Tibial artery (tissue), 4 donors: ENCODE data around the gene DR1.

Experiments
- DNase-seq, 2 donors: peaks; one replicate each; pipeline ENCODE4 v3.0.0-alpha.2; 2019
- H3K27ac ChIP-seq, 2 donors: fragments of 200-600 bp; sonication (generic) in 1 of 2; 1 replicate in 1 of 2; 2 replicates in 1 of 2; pipeline ENCODE4 v1.5.1; 2018 to 2019; ENCODE audit warnings: mild to moderate bottlenecking in 1 of 2
- H3K27me3 ChIP-seq, 2 donors: fragments of 200-600 bp; sonication (generic) in 1 of 2; one replicate each; pipeline versions ENCODE4 v1.5.1 to v1.6.0; 2016 to 2019
- H3K36me3 ChIP-seq, 3 donors: fragments of 200-600 bp; sonication (generic) in 2 of 3; one replicate each; pipeline ENCODE4 v1.5.1; 2016 to 2019; ENCODE audit warnings: mild to moderate bottlenecking in 2 of 3
- H3K4me1 ChIP-seq, 4 donors: fragments of 200-600 bp; sonication (generic) in 2 of 4; 1 replicate in 3 of 4; 2 replicates in 1 of 4; pipeline ENCODE4 v1.5.1; 2016 to 2019
- H3K4me3 ChIP-seq, 2 donors: fragments of 200-600 bp; sonication (generic) in 1 of 2; 1 replicate in 1 of 2; 2 replicates in 1 of 2; pipeline ENCODE4 v1.5.1; 2018 to 2019; ENCODE audit warnings: mild to moderate bottlenecking in 2 of 2
- H3K9me3 ChIP-seq, 3 donors: fragments of 200-600 bp; sonication (generic) in 1 of 3; one replicate each; pipeline ENCODE4 v1.5.1; 2016 to 2019
- intact Hi-C: fragments of 100-400 bp; cut with DNase I; formaldehyde crosslinking; loops from one replicate; pipeline ENCODE4 v1.15.0; 2023; ENCODE audit warnings: low total_unique reads
- TF ChIP-seq, protein P1 (sequence below), 2 experiments: fragments of 200-600 bp in 1 of 2; fragments of 450-650 bp in 1 of 2; IDR thresholded peaks; one replicate each; pipeline ENCODE4 v1.5.1; 2017 to 2019; ENCODE audit warnings: antibody characterized with exemption in 2 of 2, mild to moderate bottlenecking in 1 of 2, moderate library complexity in 1 of 2

Gene DR1

DNA sequence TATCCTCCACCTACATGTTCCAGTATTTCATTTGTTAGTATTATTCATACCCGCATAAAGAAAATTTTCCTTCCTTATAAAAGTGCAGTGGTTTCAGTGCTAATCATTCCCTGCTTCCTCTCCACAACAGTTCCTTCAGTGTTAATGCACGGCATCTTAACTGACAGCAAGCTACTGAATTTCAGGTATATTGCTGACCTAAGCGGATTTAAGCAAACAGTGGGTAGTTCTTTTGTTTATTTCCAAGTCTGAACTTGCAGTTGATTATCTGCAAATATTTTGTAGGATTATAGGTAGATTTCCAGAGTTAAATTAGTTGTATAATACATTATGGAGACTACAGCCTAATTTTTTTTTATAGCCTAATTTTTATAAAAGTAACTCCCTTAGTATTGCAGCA, 15.1 kb upstream of the DR1 start:
- Histone ChIP-seq H3K36me3 (no peaks in the 10 kb centered on the region), H3K9me3 (no peaks in the 10 kb centered on the region), H3K4me3 (no peak overlapping the region), H3K27ac (no peak overlapping the region), H3K4me1 (no peaks in the 10 kb centered on the region), H3K27me3 (no peaks in the 10 kb centered on the region)
- TF ChIP-seq, protein P1, sequence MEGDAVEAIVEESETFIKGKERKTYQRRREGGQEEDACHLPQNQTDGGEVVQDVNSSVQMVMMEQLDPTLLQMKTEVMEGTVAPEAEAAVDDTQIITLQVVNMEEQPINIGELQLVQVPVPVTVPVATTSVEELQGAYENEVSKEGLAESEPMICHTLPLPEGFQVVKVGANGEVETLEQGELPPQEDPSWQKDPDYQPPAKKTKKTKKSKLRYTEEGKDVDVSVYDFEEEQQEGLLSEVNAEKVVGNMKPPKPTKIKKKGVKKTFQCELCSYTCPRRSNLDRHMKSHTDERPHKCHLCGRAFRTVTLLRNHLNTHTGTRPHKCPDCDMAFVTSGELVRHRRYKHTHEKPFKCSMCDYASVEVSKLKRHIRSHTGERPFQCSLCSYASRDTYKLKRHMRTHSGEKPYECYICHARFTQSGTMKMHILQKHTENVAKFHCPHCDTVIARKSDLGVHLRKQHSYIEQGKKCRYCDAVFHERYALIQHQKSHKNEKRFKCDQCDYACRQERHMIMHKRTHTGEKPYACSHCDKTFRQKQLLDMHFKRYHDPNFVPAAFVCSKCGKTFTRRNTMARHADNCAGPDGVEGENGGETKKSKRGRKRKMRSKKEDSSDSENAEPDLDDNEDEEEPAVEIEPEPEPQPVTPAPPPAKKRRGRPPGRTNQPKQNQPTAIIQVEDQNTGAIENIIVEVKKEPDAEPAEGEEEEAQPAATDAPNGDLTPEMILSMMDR (IDR thresholded peaks at IDR 0.05): no peak
- DNase-seq: no peak
- intact Hi-C loops: no loop called here

DNA sequence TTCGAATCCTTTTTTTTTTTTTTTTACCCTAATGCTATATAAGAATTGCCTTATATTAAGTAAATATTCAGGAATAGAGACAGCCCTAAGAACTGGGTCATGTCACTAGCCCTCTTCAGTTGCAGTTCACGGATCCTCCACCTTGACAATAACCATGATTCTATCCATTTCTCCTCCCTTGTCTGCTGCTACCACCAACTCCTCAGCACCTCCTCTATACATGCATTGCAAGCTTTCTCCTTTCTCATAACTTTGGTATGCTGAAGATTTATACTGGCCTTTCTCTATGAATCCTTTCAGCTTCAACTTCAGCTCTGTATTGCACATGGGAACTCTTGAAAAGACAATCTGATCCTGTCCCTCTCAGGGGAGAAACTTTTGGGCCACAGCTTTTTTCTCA, 14.3 kb upstream of the DR1 start:
- no peak overlapping the region for H3K4me3 ChIP-seq
- no peaks in the 10 kb centered on the region for H3K9me3 ChIP-seq
- no peak overlapping the region for H3K27ac ChIP-seq
- H3K4me1 ChIP-seq: no peaks in the 10 kb centered on the region
- DNase-seq: no peak
- intact Hi-C loops: no loop called here
- TF ChIP-seq, protein P1 (IDR thresholded peaks at IDR 0.05): no peak
- no peaks in the 10 kb centered on the region for H3K36me3 ChIP-seq
- H3K27me3 ChIP-seq: no peaks in the 10 kb centered on the region

DNA sequence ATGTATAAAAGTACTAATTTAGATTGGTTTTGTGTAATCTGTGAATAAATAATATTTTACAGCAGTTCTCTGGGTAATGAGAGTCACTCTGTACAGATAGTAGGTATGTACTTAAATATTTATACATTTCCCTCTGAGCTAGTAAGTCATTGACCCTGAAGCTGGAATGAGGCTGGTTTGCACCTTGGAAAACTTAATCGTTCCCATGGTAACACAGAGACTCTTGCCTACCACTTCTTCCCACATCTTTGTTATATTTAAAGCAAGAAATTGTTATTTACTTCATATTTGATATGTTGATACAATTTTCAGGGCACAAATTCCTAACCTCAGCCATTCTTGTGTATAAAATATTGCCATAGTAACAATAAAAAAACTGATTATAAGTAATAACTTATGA, 13.3 kb upstream of the DR1 start:
- no peaks in the 10 kb centered on the region for H3K9me3 ChIP-seq
- H3K27ac ChIP-seq: no peak overlapping the region
- no peaks in the 10 kb centered on the region for H3K36me3 ChIP-seq
- intact Hi-C loops: no loop called here
- H3K27me3 ChIP-seq: no peaks in the 10 kb centered on the region
- H3K4me1 ChIP-seq: no peaks in the 10 kb centered on the region
- H3K4me3 ChIP-seq: no peak overlapping the region
- TF ChIP-seq, protein P1 (IDR thresholded peaks at IDR 0.05): no peak
- no peak for DNase-seq

DNA sequence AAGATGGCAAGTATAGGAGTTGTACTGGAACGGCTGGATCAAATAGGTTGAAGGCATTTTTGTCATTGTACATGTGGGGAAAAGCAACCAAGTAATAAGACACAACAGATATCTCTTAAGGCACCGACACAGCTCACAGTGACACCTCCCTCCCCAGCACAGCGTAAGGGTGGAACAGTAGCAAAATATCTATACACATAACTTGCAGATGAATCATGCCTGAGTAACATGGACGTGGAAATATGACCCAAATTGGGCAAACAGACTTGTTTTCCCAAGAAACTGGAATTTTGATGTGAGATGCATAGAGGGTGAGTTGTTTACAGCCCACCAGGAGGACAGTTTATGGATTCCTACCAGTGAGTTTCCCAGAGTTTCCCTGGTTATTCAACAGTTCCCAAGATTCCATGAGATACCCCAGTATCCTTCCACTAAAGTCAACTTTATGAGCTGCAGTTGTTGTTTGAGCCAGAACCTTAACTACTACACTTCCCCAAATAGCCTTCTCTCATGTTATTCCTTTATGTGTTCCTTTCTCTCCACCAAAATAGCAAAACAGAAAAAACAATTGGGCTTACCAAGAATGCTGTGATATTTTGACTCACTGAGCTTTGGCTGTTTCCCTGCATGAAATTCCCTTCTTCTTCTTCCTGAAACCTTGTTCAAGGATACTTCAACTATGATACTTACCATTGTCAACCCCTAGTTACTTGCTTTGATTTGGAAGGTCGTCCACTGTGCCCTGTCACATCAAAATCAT, 7.1 kb upstream of the DR1 start:
- H3K27me3 ChIP-seq: no peaks in the 10 kb centered on the region
- intact Hi-C loops: no loop called here
- H3K36me3 ChIP-seq: peaks cover 0 to 13% (median 0%) of the 10 kb centered on the region in 3 donors
- H3K4me1 ChIP-seq: peaks cover 0 to 11% (median 0%) of the 10 kb centered on the region in 4 donors
- TF ChIP-seq, protein P1 (IDR thresholded peaks at IDR 0.05): no peak
- peak overlapping the region in 1 of 2 donors; percentile 3 for H3K27ac ChIP-seq
- no peak for DNase-seq
- H3K9me3 ChIP-seq: no peaks in the 10 kb centered on the region
- H3K4me3 ChIP-seq: no peak overlapping the region

DNA sequence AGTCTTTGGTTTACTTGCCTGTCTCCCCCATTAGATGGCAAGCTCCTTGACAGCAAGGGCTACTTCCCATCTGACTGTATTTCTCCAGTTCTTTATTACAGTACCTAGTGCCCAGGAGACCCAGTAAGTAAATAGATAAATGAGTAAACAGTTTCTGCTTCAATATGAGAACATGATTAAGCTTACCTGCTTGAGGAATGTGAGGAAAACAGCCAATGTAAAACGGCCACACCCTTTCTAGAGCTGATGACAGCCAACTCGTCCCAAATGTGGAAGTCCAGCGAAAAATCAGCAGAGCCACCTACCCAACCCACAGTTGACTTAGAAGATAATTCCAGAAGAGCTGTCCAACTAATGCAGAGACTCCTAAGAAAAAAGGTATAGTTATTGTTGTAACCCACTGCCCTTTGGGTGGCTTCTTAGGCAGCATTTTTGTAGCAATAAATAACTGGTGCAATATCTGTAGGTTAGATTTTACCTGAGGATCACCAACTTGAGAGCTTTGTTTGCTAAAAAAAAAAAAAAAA, 6.5 kb upstream of the DR1 start:
- H3K9me3 ChIP-seq: no peaks in the 10 kb centered on the region
- no peaks in the 10 kb centered on the region for H3K27me3 ChIP-seq
- intact Hi-C loops: no loop called here
- peaks cover 0 to 11% (median 0%) of the 10 kb centered on the region in 4 donors for H3K4me1 ChIP-seq
- DNase-seq: no peak
- peak overlapping the region in 1 of 2 donors; percentile 3 for H3K27ac ChIP-seq
- no peak overlapping the region for H3K4me3 ChIP-seq
- TF ChIP-seq, protein P1 (IDR thresholded peaks at IDR 0.05): no peak
- peaks cover 0 to 13% (median 0%) of the 10 kb centered on the region in 3 donors for H3K36me3 ChIP-seq
